Esophagus (tissue), 2 donors: ENCODE measurements around the gene PSMB3. TPM values are rescaled to one million over a fixed set of nuclear protein-coding genes. Genes with fewer than 3 reads are reported as not detected.

Experiments
- H3K27ac ChIP-seq, 2 donors: one replicate each; pipeline ENCODE4 v1.5.1; 2013; ENCODE audit warnings: low read depth in 2 of 2, mild to moderate bottlenecking in 2 of 2, inconsistent platforms in 1 of 2, low read length in 1 of 2, moderate library complexity in 1 of 2
- H3K27me3 ChIP-seq, 2 donors: one replicate each; pipeline ENCODE4 v1.6.1; 2013; ENCODE audit warnings: low read length in 2 of 2, control low read depth in 1 of 2, mild to moderate bottlenecking in 1 of 2; ENCODE audit not compliant: insufficient read depth in 2 of 2, control insufficient read depth in 1 of 2
- H3K36me3 ChIP-seq, 2 donors: one replicate each; pipeline ENCODE4 v1.6.1; 2013; ENCODE audit warnings: low read length in 1 of 2; ENCODE audit not compliant: control insufficient read depth in 2 of 2, insufficient read depth in 2 of 2
- H3K4me1 ChIP-seq, 2 donors: one replicate each; pipeline ENCODE4 v1.6.1; 2013; ENCODE audit warnings: low read length in 1 of 2; ENCODE audit not compliant: control insufficient read depth in 2 of 2, insufficient read depth in 2 of 2
- H3K4me3 ChIP-seq, 2 donors: one replicate each; pipeline ENCODE4 v1.5.1; 2013; ENCODE audit warnings: low read length in 2 of 2, mild to moderate bottlenecking in 2 of 2, low read depth in 1 of 2, moderate library complexity in 1 of 2
- H3K9me3 ChIP-seq, 2 donors: one replicate each; pipeline ENCODE4 v1.6.1; 2013; ENCODE audit warnings: mild to moderate bottlenecking in 2 of 2, low read depth in 1 of 2, low read length in 1 of 2, moderate library complexity in 1 of 2; ENCODE audit not compliant: control insufficient read depth in 2 of 2, insufficient read depth in 1 of 2
- WGBS, 2 donors: extraction: QIAGEN DNeasy Blood & Tissue Kit; methylation state at CpG; one replicate each; pipeline ENCODE4 v1.1.7; 2013; 5-methylcytosine and 5-hydroxymethylcytosine counted together
- polyA plus RNA-seq, 2 donors: library from polyadenylated mRNA; stranded (reverse); fragments of 200-250 nt; gene quantifications; one replicate each; pipeline ENCODE4 v1.2.3, GENCODE V29; 2013
- donor health status: healthy with polysubstance abuse.
- donor health status: Bipolar disorder and iron deficiency.

Gene PSMB3
- polyA plus RNA-seq, 2 donors: 198 to 204 TPM

DNA sequence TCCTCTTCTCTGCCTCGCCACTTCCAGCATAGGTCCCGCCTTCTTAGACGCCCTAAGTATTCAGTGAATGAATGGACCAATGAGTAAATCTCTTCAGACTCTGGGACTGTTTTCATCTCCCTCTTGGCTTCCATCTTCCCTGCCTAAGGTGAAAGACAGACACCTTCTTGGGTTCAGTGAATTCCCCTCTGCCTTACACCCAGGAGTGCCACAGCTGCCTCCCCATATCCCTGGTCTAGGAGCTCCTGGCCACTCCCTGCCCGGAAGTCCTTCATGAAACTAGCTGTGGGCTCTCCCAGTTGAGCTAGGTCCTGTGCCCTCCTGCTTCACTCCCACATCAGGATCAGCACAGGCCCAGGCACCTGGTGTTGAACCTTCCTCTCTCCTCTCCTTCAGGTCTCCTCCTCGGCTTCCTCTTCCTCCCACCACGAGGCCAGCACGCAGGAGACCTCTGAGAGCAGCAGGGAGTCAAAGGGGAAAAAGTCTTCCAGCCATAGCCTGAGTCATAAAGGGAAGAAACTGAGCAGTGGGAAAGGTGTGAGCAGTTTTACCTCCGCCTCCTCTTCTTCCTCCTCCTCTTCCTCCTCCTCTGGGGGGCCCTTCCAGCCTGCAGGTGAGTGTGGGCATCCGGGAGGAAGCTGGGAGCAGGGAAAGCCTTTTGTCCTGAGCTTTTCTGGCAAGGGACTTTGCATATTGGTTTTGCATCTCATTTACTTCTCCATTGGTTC is 37.2 kb upstream of the PSMB3 start:
- Histone ChIP-seq H3K4me3 (no peak overlapping the region), H3K4me1 (no peaks in the 10 kb centered on the region), H3K9me3 (no peaks in the 10 kb centered on the region), H3K27me3 (no peaks in the 10 kb centered on the region), H3K27ac (peak overlapping the region in 1 of 2 donors; percentile 8), H3K36me3 (peaks cover 23 to 63% of the 10 kb centered on the region in 2 donors)
- 79 to 82% methylated on average over 9 of the region's 9 CpGs for WGBS, 2 donors

DNA sequence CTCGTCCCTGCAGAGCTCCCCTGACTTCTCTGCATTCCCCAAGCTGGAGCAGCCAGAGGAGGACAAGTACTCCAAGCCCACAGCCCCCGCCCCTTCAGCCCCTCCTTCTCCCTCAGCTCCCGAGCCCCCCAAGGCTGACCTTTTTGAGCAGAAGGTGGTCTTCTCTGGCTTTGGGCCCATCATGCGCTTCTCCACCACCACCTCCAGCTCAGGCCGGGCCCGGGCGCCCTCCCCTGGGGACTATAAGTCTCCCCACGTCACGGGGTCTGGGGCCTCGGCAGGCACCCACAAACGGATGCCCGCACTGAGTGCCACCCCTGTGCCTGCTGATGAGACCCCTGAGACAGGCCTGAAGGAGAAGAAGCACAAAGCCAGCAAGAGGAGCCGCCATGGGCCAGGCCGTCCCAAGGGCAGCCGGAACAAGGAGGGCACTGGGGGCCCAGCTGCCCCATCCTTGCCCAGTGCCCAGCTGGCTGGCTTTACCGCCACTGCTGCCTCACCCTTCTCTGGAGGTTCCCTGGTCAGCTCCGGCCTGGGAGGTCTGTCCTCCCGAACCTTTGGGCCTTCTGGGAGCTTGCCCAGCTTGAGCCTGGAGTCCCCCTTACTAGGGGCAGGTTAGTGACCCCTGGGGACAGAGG is 36.1 kb upstream of the PSMB3 start:
- Histone ChIP-seq H3K27ac (no peak overlapping the region), H3K36me3 (peaks cover 23 to 62% of the 10 kb centered on the region in 2 donors), H3K27me3 (no peaks in the 10 kb centered on the region), H3K9me3 (no peaks in the 10 kb centered on the region), H3K4me3 (no peak overlapping the region), H3K4me1 (no peaks in the 10 kb centered on the region)
- WGBS, 2 donors: 93 to 94% methylated on average over 18 of the region's 18 CpGs

DNA sequence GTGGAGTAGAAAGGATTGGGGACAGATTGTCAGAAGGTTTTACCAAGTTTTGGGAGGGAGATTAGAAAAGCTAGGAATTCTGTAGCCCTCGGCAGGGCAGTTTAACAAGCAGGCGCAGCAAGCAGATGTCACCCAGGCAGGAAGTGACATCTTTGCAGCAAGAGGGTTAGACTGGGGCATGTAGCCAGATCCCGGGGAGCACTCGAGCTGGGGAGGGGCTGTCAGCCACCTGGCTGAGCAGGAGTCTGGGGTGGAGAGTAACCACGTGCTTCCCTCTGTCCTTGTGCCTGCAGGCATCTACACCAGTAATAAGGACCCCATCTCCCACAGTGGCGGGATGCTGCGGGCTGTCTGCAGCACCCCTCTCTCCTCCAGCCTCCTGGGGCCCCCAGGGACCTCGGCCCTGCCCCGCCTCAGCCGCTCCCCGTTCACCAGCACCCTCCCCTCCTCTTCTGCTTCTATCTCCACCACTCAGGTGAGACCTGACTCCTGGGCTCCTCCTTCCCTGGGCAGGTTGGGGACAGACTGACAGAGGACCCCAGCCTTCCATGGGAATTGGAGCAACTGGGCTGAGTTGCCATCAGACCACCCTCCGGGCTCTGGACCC is 35.3 kb upstream of the PSMB3 start:
- H3K27ac ChIP-seq: no peak overlapping the region
- H3K36me3 ChIP-seq: peaks cover 15 to 60% of the 10 kb centered on the region in 2 donors
- no peak overlapping the region for H3K4me3 ChIP-seq
- H3K4me1 ChIP-seq: no peaks in the 10 kb centered on the region
- WGBS, 2 donors: 76 to 83% methylated on average over 8 to 12 of the region's 12 CpGs
- no peaks in the 10 kb centered on the region for H3K27me3 ChIP-seq
- H3K9me3 ChIP-seq: no peaks in the 10 kb centered on the region

DNA sequence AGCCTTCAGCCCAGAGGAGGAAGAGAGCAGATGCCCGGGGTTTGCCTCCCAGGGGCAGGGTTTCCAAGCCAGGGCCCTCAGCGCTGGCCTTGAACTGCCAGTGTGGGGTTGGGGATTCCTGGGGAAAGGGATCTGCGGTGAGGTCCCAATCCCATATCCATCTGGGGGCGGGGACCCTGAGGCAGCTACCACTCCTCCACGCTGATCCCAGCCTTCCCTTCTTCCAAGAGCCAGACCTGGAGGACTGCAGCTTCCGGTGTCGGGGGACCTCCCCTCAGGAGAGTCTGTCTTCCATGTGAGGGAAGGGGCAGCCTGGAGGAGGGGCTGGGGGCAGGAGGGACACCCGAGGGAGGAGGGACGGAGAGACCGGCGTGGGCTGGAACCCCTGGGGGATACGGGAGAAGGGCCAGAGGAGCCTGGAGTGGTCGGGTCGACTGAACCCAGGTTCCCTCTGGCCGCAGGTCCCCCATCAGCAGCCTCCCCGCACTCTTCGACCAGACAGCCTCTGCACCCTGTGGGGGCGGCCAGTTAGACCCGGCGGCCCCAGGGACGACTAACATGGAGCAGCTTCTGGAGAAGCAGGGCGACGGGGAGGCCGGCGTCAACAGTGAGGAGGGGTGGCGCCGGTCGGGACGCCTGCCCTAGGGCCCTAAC is 33.1 kb upstream of the PSMB3 start:
- Histone ChIP-seq H3K4me3 (no peak overlapping the region), H3K4me1 (no peaks in the 10 kb centered on the region), H3K36me3 (peaks cover 18 to 47% of the 10 kb centered on the region in 2 donors), H3K9me3 (no peaks in the 10 kb centered on the region), H3K27ac (peak overlapping the region in 1 of 2 donors; percentile 26), H3K27me3 (no peaks in the 10 kb centered on the region)
- WGBS, 2 donors: 87 to 89% methylated on average over 29 of the region's 29 CpGs

DNA sequence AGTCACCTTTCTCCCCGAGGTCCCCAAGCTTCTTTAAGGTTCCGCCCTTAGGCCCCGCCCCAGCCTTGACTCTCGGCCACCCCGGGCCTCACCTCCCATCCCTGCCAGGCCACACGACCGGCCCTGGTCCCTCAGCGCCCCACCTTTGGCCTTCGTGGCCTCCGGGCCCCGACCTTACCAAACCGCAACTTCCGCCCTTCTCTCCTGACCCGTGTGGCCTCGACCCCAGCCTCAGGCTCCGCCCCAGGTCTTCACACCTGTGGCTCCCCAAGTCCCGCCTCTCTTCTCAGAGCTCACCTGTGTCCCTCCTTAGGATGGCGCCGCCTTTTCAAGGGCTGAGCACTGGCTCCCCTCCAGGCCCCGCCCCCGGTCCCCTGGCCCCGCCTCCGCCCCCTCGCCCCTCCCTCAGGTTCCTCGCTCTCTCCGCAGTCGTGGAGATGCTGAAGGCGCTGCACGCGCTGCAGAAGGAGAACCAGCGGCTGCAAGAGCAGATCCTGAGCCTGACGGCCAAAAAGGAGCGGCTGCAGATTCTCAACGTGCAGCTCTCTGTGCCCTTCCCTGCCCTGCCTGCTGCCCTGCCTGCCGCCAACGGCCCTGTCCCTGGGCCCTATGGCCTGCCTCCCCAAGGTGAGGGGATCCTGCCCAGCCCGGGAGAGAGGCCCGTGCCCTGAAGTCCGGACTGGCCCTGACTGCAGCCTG is 32.4 kb upstream of the PSMB3 start:
- peaks cover 0 to under 1% of the 10 kb centered on the region in 2 donors for H3K4me1 ChIP-seq
- H3K27ac ChIP-seq: no peak overlapping the region
- WGBS, 2 donors: 72 to 77% methylated on average over 38 to 39 of the region's 39 CpGs
- no peak overlapping the region for H3K4me3 ChIP-seq
- no peaks in the 10 kb centered on the region for H3K9me3 ChIP-seq
- H3K27me3 ChIP-seq: no peaks in the 10 kb centered on the region
- H3K36me3 ChIP-seq: peaks cover 18 to 51% of the 10 kb centered on the region in 2 donors

DNA sequence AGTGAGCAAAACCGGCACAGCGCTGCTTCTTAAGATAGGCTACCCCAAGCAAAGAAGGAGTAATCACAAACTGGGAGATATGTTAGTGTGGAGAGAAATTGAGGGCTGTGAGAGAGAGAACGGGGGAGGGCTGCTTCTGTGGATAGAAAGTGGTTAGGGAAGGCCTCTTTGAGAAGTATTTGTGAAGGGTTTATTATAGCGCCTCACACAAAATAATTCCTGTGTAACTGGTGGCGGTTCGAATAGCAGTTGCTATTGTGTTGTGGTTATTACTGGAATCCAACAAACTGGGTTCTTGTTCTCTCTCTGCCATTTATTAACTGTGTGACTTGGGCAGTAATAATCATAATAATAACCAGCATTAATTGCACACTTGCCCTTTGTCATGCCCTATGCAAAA is 31.6 kb upstream of the PSMB3 start:
- peaks cover 14 to 44% of the 10 kb centered on the region in 2 donors for H3K36me3 ChIP-seq
- 86 to 88% methylated on average over 6 of the region's 6 CpGs for WGBS, 2 donors
- no peaks in the 10 kb centered on the region for H3K27me3 ChIP-seq
- no peaks in the 10 kb centered on the region for H3K9me3 ChIP-seq
- peaks cover 0 to 2% of the 10 kb centered on the region in 2 donors for H3K4me1 ChIP-seq
- no peak overlapping the region for H3K4me3 ChIP-seq
- no peak overlapping the region for H3K27ac ChIP-seq

DNA sequence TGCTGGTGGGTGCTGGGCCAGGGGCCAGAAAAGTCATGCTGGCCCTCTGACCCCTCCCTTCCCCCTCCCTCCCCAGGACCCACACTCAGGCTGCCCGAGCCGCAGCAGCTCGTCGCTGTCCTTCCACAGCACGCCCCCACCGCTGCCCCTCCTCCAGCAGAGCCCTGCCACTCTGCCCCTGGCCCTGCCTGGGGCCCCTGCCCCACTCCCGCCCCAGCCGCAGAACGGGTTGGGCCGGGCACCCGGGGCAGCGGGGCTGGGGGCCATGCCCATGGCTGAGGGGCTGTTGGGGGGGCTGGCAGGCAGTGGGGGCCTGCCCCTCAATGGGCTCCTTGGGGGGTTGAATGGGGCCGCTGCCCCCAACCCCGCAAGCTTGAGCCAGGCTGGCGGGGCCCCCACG is 30.7 kb upstream of the PSMB3 start:
- 84 to 89% methylated on average over 10 to 16 of the region's 16 CpGs for WGBS, 2 donors
- H3K27ac ChIP-seq: no peak overlapping the region
- H3K36me3 ChIP-seq: peaks cover 8 to 37% of the 10 kb centered on the region in 2 donors

DNA sequence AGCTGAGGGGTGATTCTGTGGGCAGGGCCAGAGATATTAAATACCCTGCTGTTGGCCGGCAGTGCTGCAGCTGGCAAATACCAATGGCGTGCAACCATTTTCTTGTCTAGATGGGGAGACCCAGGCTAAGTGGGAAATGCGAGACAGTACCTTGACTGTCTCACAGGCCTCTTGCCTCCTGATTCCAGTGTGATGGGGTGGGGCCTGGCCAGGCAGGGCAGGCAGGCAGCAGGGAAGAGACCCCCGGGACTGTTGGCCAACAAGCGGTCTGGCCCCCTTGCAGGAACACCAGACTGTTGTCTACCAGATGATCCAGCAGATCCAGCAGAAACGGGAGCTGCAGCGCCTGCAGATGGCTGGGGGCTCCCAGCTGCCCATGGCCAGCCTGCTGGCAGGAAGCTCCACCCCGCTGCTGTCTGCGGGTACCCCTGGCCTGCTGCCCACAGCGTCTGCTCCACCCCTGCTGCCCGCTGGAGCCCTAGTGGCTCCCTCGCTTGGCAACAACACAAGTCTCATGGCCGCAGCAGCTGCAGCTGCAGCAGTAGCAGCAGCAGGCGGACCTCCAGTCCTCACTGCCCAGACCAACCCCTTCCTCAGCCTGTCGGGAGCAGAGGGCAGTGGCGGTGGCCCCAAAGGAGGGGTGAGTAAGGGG is 28.1 kb upstream of the PSMB3 start:
- Histone ChIP-seq H3K4me1 (peaks cover 2 to 6% of the 10 kb centered on the region in 2 donors), H3K4me3 (no peak overlapping the region), H3K9me3 (no peaks in the 10 kb centered on the region), H3K27me3 (no peaks in the 10 kb centered on the region), H3K36me3 (peaks cover 7 to 29% of the 10 kb centered on the region in 2 donors), H3K27ac (no peak overlapping the region)
- WGBS, 2 donors: 56 to 65% methylated on average over 16 of the region's 16 CpGs

More for the DNA sequence above, 30.7 kb upstream of the PSMB3 start:
- Histone ChIP-seq H3K4me3 (no peak overlapping the region), H3K27me3 (no peaks in the 10 kb centered on the region), H3K9me3 (no peaks in the 10 kb centered on the region), H3K4me1 (peaks cover 2% of the 10 kb centered on the region in 2 donors)
